DND-41 (cell line): ENCODE results near the gene CLRN2.

Source experiments
- EZH2 ChIP-seq: IDR thresholded peaks from 3 replicates; pipeline ENCODE4 v1.6.1; 2012; ENCODE audit warnings: borderline replicate concordance, low read depth, mild to moderate bottlenecking, moderate library complexity, low read length, inconsistent platforms; ENCODE audit not compliant: severe bottlenecking
- TF ChIP-seq, protein P1 (sequence below): IDR thresholded peaks from 2 replicates; pipeline ENCODE4 v1.5.1; 2012; ENCODE audit warnings: borderline replicate concordance, low read length, moderate library complexity, mild to moderate bottlenecking; ENCODE audit not compliant: poor library complexity, severe bottlenecking; ENCODE audit errors: extremely low read depth

DNA sequence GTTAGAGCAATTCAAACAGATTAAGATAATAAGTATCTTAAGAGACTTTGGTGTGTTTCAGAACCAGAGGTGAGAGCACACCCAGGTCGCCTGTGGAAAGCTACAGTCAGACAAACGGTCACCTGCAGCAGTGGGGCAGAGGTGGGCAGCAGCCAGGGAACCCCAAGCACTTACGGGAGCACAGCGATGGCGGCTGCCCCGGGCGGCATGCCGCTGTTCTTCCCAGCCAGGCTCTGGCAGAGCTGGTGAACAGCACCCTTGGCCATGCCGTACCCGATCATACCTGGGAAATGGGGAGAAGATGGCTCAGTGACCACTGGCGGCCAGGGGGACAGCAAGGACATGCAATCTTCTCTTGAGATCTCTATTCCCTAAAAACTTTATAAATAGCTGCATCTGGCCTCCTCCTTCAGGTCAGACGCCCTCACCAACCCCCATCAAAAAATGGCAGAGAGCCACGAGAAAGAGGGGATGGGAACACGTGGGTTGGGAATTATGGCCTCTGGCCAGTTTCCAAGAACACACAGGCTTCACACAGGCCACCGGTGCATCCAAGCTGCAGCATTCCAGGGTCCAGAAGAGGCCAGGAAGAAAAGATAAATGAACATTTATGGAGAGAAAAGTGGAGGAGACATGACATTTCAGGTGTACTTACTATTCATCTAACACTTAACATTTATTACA is 22.8 kb upstream of the CLRN2 start:
- no peak for TF ChIP-seq EZH2
- TF ChIP-seq, protein P1, sequence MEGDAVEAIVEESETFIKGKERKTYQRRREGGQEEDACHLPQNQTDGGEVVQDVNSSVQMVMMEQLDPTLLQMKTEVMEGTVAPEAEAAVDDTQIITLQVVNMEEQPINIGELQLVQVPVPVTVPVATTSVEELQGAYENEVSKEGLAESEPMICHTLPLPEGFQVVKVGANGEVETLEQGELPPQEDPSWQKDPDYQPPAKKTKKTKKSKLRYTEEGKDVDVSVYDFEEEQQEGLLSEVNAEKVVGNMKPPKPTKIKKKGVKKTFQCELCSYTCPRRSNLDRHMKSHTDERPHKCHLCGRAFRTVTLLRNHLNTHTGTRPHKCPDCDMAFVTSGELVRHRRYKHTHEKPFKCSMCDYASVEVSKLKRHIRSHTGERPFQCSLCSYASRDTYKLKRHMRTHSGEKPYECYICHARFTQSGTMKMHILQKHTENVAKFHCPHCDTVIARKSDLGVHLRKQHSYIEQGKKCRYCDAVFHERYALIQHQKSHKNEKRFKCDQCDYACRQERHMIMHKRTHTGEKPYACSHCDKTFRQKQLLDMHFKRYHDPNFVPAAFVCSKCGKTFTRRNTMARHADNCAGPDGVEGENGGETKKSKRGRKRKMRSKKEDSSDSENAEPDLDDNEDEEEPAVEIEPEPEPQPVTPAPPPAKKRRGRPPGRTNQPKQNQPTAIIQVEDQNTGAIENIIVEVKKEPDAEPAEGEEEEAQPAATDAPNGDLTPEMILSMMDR, result no peak
